H9 (cell line): ENCODE results near the gene HLA-DMA. TPM values are rescaled to one million over a fixed set of nuclear protein-coding genes. Genes with fewer than 3 reads are reported as not detected.

Source experiments
- DNase-seq: peaks from one replicate; pipeline ENCODE4 v3.0.0-alpha.2; 2017
- H2AFZ ChIP-seq: one replicate; pipeline ENCODE4 v1.6.1; 2013; ENCODE audit warnings: mild to moderate bottlenecking, low read length, control low read depth, moderate library complexity
- H2AK5ac ChIP-seq: 2 replicates; pipeline ENCODE4 v1.6.1; 2013; ENCODE audit warnings: low read length, control low read depth, mixed read lengths; ENCODE audit not compliant: insufficient read length
- H2BK120ac ChIP-seq: one replicate; pipeline ENCODE4 v1.6.1; 2013; ENCODE audit warnings: low read depth, mild to moderate bottlenecking, low read length, control low read depth, inconsistent platforms; ENCODE audit not compliant: poor library complexity, severe bottlenecking
- H2BK12ac ChIP-seq: 2 replicates; pipeline ENCODE4 v1.6.1; 2013; ENCODE audit warnings: low read length, control low read depth, mixed read lengths, low read depth; ENCODE audit not compliant: insufficient read length
- H2BK15ac ChIP-seq: 2 replicates; pipeline ENCODE4 v1.6.1; 2013; ENCODE audit warnings: low read depth, low read length, control low read depth
- H2BK20ac ChIP-seq: one replicate; pipeline ENCODE4 v1.6.1; 2013; ENCODE audit warnings: low read depth, mild to moderate bottlenecking, low read length, control low read depth, inconsistent platforms; ENCODE audit not compliant: poor library complexity, severe bottlenecking
- H2BK5ac ChIP-seq: 2 replicates; pipeline ENCODE4 v1.6.1; 2013; ENCODE audit warnings: low read length, control low read depth, mixed read lengths; ENCODE audit not compliant: insufficient read length
- H3K14ac ChIP-seq: 2 replicates; pipeline ENCODE4 v1.6.1; 2013; ENCODE audit warnings: low read length, control low read depth; ENCODE audit not compliant: insufficient read depth
- H3K18ac ChIP-seq: 2 replicates; pipeline ENCODE4 v1.6.1; 2013; ENCODE audit warnings: low read depth, mild to moderate bottlenecking, mixed read lengths, low read length, control low read depth; ENCODE audit not compliant: insufficient read length
- H3K23ac ChIP-seq: 2 replicates; pipeline ENCODE4 v1.6.1; 2013; ENCODE audit warnings: low read length, control low read depth, mixed read lengths, low read depth; ENCODE audit not compliant: insufficient read length
- H3K23me2 ChIP-seq: 2 replicates; pipeline ENCODE4 v1.6.1; 2013; ENCODE audit warnings: low read depth, mild to moderate bottlenecking, mixed read lengths, low read length, control low read depth; ENCODE audit not compliant: insufficient read length, poor library complexity, severe bottlenecking
- H3K27ac ChIP-seq: 2 replicates; pipeline ENCODE4 v1.5.1; 2013; ENCODE audit warnings: low read length, control low read depth, mixed read lengths, low read depth; ENCODE audit not compliant: insufficient read length
- H3K27me3 ChIP-seq: 2 replicates; pipeline ENCODE4 v1.6.1; 2013; ENCODE audit warnings: low read length, control low read depth, inconsistent platforms; ENCODE audit not compliant: insufficient read depth
- H3K4ac ChIP-seq: 2 replicates; pipeline ENCODE4 v1.6.1; 2013; ENCODE audit warnings: low read depth, mild to moderate bottlenecking, control low read depth, inconsistent platforms, low read length, moderate library complexity
- H3K4me1 ChIP-seq: 2 replicates; pipeline ENCODE4 v1.6.1; 2013; ENCODE audit warnings: low read length, control low read depth, inconsistent platforms; ENCODE audit not compliant: insufficient read depth
- H3K4me2 ChIP-seq: 2 replicates; pipeline ENCODE4 v1.6.1; 2013; ENCODE audit warnings: low read length, control low read depth, mixed read lengths; ENCODE audit not compliant: insufficient read length, insufficient read depth
- H3K56ac ChIP-seq: 2 replicates; pipeline ENCODE4 v1.6.1; 2013; ENCODE audit warnings: low read depth, mild to moderate bottlenecking, mixed read lengths, low read length, control low read depth; ENCODE audit not compliant: insufficient read length
- H3K79me1 ChIP-seq: 2 replicates; pipeline ENCODE4 v1.6.1; 2013; ENCODE audit warnings: low read depth, mild to moderate bottlenecking, moderate library complexity, low read length, control low read depth, inconsistent platforms; ENCODE audit not compliant: insufficient read depth, poor library complexity, severe bottlenecking
- H3K79me2 ChIP-seq: 2 replicates; pipeline ENCODE4 v1.6.1; 2013; ENCODE audit warnings: low read length, control low read depth, inconsistent platforms; ENCODE audit not compliant: insufficient read depth
- H3K9ac ChIP-seq: 2 replicates; pipeline ENCODE4 v1.6.1; 2013; ENCODE audit warnings: low read length, control low read depth, mixed read lengths; ENCODE audit not compliant: insufficient read length; ENCODE audit errors: extremely low read depth
- H3K9me3 ChIP-seq: one replicate; pipeline ENCODE4 v1.6.1; 2013; ENCODE audit warnings: low read depth, low read length, inconsistent platforms; ENCODE audit not compliant: control insufficient read depth
- H3T11ph ChIP-seq: one replicate; pipeline ENCODE4 v1.6.1; 2013; ENCODE audit warnings: mild to moderate bottlenecking, low read length, control low read depth, inconsistent platforms
- H4K20me1 ChIP-seq: one replicate; pipeline ENCODE4 v1.6.1; 2013; ENCODE audit not compliant: control insufficient read depth, insufficient read length, insufficient read depth
- H4K5ac ChIP-seq: 2 replicates; pipeline ENCODE4 v1.6.1; 2013; ENCODE audit warnings: low read depth, mild to moderate bottlenecking, mixed read lengths, low read length, control low read depth; ENCODE audit not compliant: insufficient read length
- H4K8ac ChIP-seq: replicated peaks from 2 replicates; pipeline ENCODE4 v1.6.1; 2013; ENCODE audit warnings: low read length, control low read depth, mixed read lengths, low read depth; ENCODE audit not compliant: insufficient read length
- H4K91ac ChIP-seq: 2 replicates; pipeline ENCODE4 v1.6.1; 2013; ENCODE audit warnings: low read depth, mild to moderate bottlenecking, moderate library complexity, mixed read lengths, low read length, control low read depth; ENCODE audit not compliant: insufficient read length
- H3K27ac Mint-ChIP-seq, 3 experiments: 2 replicates in 2 of 3; 3 replicates in 1 of 3; pipeline ENCODE4 v1.8.0; 2020 to 2021; ENCODE audit warnings: mixed read lengths in 3 of 3, mild to moderate bottlenecking in 1 of 3, moderate library complexity in 1 of 3
- H3K27me3 Mint-ChIP-seq: 2 replicates; pipeline ENCODE4 v1.8.0; 2021; ENCODE audit warnings: low read depth, mild to moderate bottlenecking, moderate library complexity, mixed read lengths
- H3K36me3 Mint-ChIP-seq, 3 experiments: 2 replicates in 2 of 3; 3 replicates in 1 of 3; pipeline ENCODE4 v1.8.0; 2020 to 2021; ENCODE audit warnings: low read depth in 3 of 3, mixed read lengths in 3 of 3; ENCODE audit not compliant: insufficient read depth in 1 of 3
- H3K4me1 Mint-ChIP-seq, 2 experiments: 2 replicates each; pipeline ENCODE4 v1.8.0; 2020; ENCODE audit warnings: mixed read lengths in 2 of 2
- H3K4me3 Mint-ChIP-seq, 2 experiments: 2 replicates in 1 of 2; 3 replicates in 1 of 2; pipeline ENCODE4 v1.8.0; 2020 to 2021; ENCODE audit warnings: mild to moderate bottlenecking in 2 of 2, mixed read lengths in 2 of 2, moderate library complexity in 1 of 2
- H3K9me3 Mint-ChIP-seq, 2 experiments: 2 replicates in 1 of 2; 3 replicates in 1 of 2; pipeline ENCODE4 v1.8.0; 2020; ENCODE audit warnings: mild to moderate bottlenecking in 2 of 2, mixed read lengths in 2 of 2, moderate library complexity in 1 of 2
- WGBS: extraction: QIAGEN DNeasy Blood & Tissue Kit; methylation state at CpG from one replicate; pipeline ENCODE4 v1.1.7; 2013; ENCODE audit warnings: missing lambda C conversion rate, low lambda C conversion rate, mixed read lengths; ENCODE audit not compliant: insufficient read length; ENCODE audit errors: extremely low coverage; 5-methylcytosine and 5-hydroxymethylcytosine counted together
- total RNA-seq: library from RNA; stranded (reverse); gene quantifications from 2 replicates; pipeline ENCODE4 v1.2.1, GENCODE V29; 2021
- TF ChIP-seq, protein P1 (sequence below): fragments of 200-600 bp; sonication (generic); conservative IDR thresholded peaks from 3 replicates; pipeline ENCODE4 v1.8.0; 2021; ENCODE audit warnings: antibody characterized with exemption, mild to moderate bottlenecking

HLA-DMA gene
- total RNA-seq, 1 experiment from 2014 or later: 7.5 TPM

DNA sequence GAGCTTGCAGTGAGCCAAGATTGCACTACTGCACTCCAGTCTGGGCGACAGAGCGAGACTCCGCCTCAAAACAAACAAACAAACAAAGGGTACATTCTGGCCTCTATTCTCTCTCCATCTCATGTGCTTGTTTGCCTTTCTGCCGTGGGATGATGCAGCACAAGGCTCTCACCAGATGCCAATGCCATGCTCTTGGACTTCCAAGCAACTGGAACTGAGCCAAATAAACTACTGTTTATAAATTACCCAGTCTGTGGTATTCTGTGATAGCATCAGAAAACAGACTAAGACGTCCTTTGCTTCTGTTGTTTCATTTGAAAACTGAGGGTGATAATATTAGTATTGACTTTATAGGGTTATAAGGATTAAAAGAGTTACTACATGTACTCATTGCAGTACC is 11.9 kb upstream of the HLA-DMA start:
- H3K79me2 ChIP-seq: peaks cover under 1% of the 10 kb centered on the region; the same call in 1 of the 2 replicates
- no peak overlapping the region for H3K4me3 Mint-ChIP-seq
- peaks cover 5% of the 10 kb centered on the region for H3K23me2 ChIP-seq
- H3K9me3 Mint-ChIP-seq: no peaks in the 10 kb centered on the region; a peak in 1 of 5 replicates
- H2BK5ac ChIP-seq: no peak overlapping the region
- peaks cover 10 to 13% of the 10 kb centered on the region in 2 experiments for H3K4me1 Mint-ChIP-seq
- H3K9me3 ChIP-seq: no peaks in the 10 kb centered on the region
- no peak overlapping the region for H4K8ac ChIP-seq
- H3K14ac ChIP-seq: no peak overlapping the region
- H2BK120ac ChIP-seq: no peak overlapping the region
- H2BK15ac ChIP-seq: no peak overlapping the region
- no peak overlapping the region for H3T11ph ChIP-seq
- no peaks in the 10 kb centered on the region for H3K27me3 Mint-ChIP-seq
- H4K5ac ChIP-seq: no peak overlapping the region
- no peak overlapping the region for H2BK12ac ChIP-seq
- no peak overlapping the region for H2AFZ ChIP-seq
- no CpG with 5 or more reads among the region's 5 CpGs for WGBS
- H4K20me1 ChIP-seq: no peaks in the 10 kb centered on the region
- no peaks in the 10 kb centered on the region for H3K79me1 ChIP-seq
- peaks cover 2 to 4% (median 4%) of the 10 kb centered on the region in 3 experiments; a peak in 5 of 7 replicates for H3K36me3 Mint-ChIP-seq
- no peak overlapping the region for H3K27ac Mint-ChIP-seq
- TF ChIP-seq, protein P1, sequence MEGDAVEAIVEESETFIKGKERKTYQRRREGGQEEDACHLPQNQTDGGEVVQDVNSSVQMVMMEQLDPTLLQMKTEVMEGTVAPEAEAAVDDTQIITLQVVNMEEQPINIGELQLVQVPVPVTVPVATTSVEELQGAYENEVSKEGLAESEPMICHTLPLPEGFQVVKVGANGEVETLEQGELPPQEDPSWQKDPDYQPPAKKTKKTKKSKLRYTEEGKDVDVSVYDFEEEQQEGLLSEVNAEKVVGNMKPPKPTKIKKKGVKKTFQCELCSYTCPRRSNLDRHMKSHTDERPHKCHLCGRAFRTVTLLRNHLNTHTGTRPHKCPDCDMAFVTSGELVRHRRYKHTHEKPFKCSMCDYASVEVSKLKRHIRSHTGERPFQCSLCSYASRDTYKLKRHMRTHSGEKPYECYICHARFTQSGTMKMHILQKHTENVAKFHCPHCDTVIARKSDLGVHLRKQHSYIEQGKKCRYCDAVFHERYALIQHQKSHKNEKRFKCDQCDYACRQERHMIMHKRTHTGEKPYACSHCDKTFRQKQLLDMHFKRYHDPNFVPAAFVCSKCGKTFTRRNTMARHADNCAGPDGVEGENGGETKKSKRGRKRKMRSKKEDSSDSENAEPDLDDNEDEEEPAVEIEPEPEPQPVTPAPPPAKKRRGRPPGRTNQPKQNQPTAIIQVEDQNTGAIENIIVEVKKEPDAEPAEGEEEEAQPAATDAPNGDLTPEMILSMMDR: no peak
- H2BK20ac ChIP-seq: no peak overlapping the region
- H4K91ac ChIP-seq: no peak overlapping the region
- H3K27ac ChIP-seq: no peak overlapping the region
- H3K18ac ChIP-seq: no peak overlapping the region
- no peaks in the 10 kb centered on the region for H3K4me1 ChIP-seq
- no peak overlapping the region for H2AK5ac ChIP-seq
- no peaks in the 10 kb centered on the region for H3K27me3 ChIP-seq
- no peak overlapping the region for H3K9ac ChIP-seq
- no peak overlapping the region for H3K4ac ChIP-seq
- H3K56ac ChIP-seq: no peak overlapping the region
- H3K23ac ChIP-seq: no peak overlapping the region
- DNase-seq: no peak
- no peak overlapping the region for H3K4me2 ChIP-seq
